Ectodermal cell (in vitro differentiated cells): ENCODE measurements around the gene MYL12A.

ENCODE experiments used
- H3K27ac ChIP-seq: 2 replicates; pipeline ENCODE4 v1.7.0; 2013; ENCODE audit warnings: mild to moderate bottlenecking, low read depth, low read length; ENCODE audit not compliant: insufficient read depth, poor library complexity, severe bottlenecking
- H3K27me3 ChIP-seq: 2 replicates; pipeline ENCODE4 v1.7.0; 2013; ENCODE audit warnings: mild to moderate bottlenecking, low read length; ENCODE audit not compliant: insufficient read depth, control insufficient read depth, poor library complexity, severe bottlenecking
- H3K36me3 ChIP-seq: one replicate; pipeline ENCODE4 v1.7.0; 2013; ENCODE audit warnings: low read length; ENCODE audit not compliant: control insufficient read depth, insufficient read depth
- H3K4me1 ChIP-seq: one replicate; pipeline ENCODE4 v1.7.0; 2013; ENCODE audit warnings: low read length; ENCODE audit not compliant: control insufficient read depth, insufficient read depth
- H3K4me3 ChIP-seq: 2 replicates; pipeline ENCODE4 v1.7.0; 2013; ENCODE audit warnings: low read depth, low read length, control low read depth; ENCODE audit not compliant: insufficient read depth
- H3K9me3 ChIP-seq: 2 replicates; pipeline ENCODE4 v1.7.0; 2013; ENCODE audit warnings: mild to moderate bottlenecking, low read length, moderate library complexity; ENCODE audit not compliant: control insufficient read depth
- WGBS, 2 experiments: methylation state at CpG; one replicate each; pipeline ENCODE4 v1.1.7; 2013; ENCODE audit warnings: missing lambda C conversion rate in 2 of 2; 5-methylcytosine and 5-hydroxymethylcytosine counted together

MYL12A gene

GRCh38 chr18:3283908-3284307 lies 36.3 kb downstream of the MYL12A start:
- Histone ChIP-seq H3K27me3 (no peaks in the 10 kb centered on the region), H3K36me3 (no peaks in the 10 kb centered on the region), H3K27ac (no peak overlapping the region), H3K9me3 (no peaks in the 10 kb centered on the region), H3K4me1 (peaks cover 10% of the 10 kb centered on the region), H3K4me3 (no peak overlapping the region)
- WGBS, 2 experiments, result 82 to 85% methylated on average over 7 of the region's 7 CpGs

GRCh38 chr18:3284501-3284900 lies 36.9 kb downstream of the MYL12A start:
- Histone ChIP-seq H3K4me1 (peaks cover 10% of the 10 kb centered on the region), H3K36me3 (no peaks in the 10 kb centered on the region), H3K27ac (no peak overlapping the region), H3K9me3 (peaks cover 3% of the 10 kb centered on the region), H3K4me3 (no peak overlapping the region), H3K27me3 (no peaks in the 10 kb centered on the region)
- 92 to 93% methylated on average over 9 of the region's 9 CpGs for WGBS, 2 experiments

- Histone ChIP-seq H3K27me3 (no peaks in the 10 kb centered on the region), H3K9me3 (peaks cover 3% of the 10 kb centered on the region), H3K27ac (no peak overlapping the region), H3K4me3 (no peak overlapping the region), H3K4me1 (peaks cover 10% of the 10 kb centered on the region), H3K36me3 (no peaks in the 10 kb centered on the region)
- WGBS, 2 experiments, result 83 to 85% methylated on average over 7 of the region's 7 CpGs
These were observed 38.6 kb downstream of the MYL12A start for GRCh38 chr18:3286159-3286558.

GRCh38 chr18:3293196-3293951 lies 45.8 kb downstream of the MYL12A start:
- H3K27me3 ChIP-seq, result no peaks in the 10 kb centered on the region
- H3K4me3 ChIP-seq, result no peak overlapping the region
- WGBS, 2 experiments, result 87 to 91% methylated on average over 2 of the region's 2 CpGs
- no peaks in the 10 kb centered on the region for H3K36me3 ChIP-seq
- H3K4me1 ChIP-seq, result no peaks in the 10 kb centered on the region
- no peak overlapping the region for H3K27ac ChIP-seq
- H3K9me3 ChIP-seq, result peaks cover 5% of the 10 kb centered on the region

GRCh38 chr18:3294435-3295080 lies 47.0 kb downstream of the MYL12A start:
- WGBS, 2 experiments, result 96 to 97% methylated on average over 3 of the region's 3 CpGs
- H3K36me3 ChIP-seq, result no peaks in the 10 kb centered on the region
- no peaks in the 10 kb centered on the region for H3K4me1 ChIP-seq
- H3K9me3 ChIP-seq, result peaks cover 2% of the 10 kb centered on the region
- no peak overlapping the region for H3K27ac ChIP-seq
- no peak overlapping the region for H3K4me3 ChIP-seq
- H3K27me3 ChIP-seq, result no peaks in the 10 kb centered on the region

GRCh38 chr18:3297025-3297984 lies 49.7 kb downstream of the MYL12A start:
- H3K27ac ChIP-seq, result peak overlapping the region; percentile 78
- peak overlapping the region; percentile 91 for H3K4me3 ChIP-seq
- WGBS, 2 experiments, result 4 to 7% methylated on average over 18 of the region's 18 CpGs

GRCh38 chr18:3304832-3305231 lies 57.2 kb downstream of the MYL12A start:
- Histone ChIP-seq H3K36me3 (no peaks in the 10 kb centered on the region), H3K4me1 (no peaks in the 10 kb centered on the region), H3K27ac (no peak overlapping the region), H3K9me3 (no peaks in the 10 kb centered on the region), H3K27me3 (no peaks in the 10 kb centered on the region), H3K4me3 (no peak overlapping the region)
- 83 to 90% methylated on average over 1 of the region's 1 CpG for WGBS, 2 experiments

More at GRCh38 chr18:3297025-3297984, 49.7 kb downstream of the MYL12A start:
- Histone ChIP-seq H3K36me3 (no peaks in the 10 kb centered on the region), H3K4me1 (no peaks in the 10 kb centered on the region), H3K27me3 (no peaks in the 10 kb centered on the region), H3K9me3 (no peaks in the 10 kb centered on the region)

GRCh38 chr18:3305354-3305762 lies 57.8 kb downstream of the MYL12A start:
- H3K27ac ChIP-seq, result no peak overlapping the region
- no peaks in the 10 kb centered on the region for H3K36me3 ChIP-seq
- H3K4me1 ChIP-seq, result no peaks in the 10 kb centered on the region
- H3K4me3 ChIP-seq, result no peak overlapping the region
- 94 to 96% methylated on average over 7 of the region's 7 CpGs for WGBS, 2 experiments
- no peaks in the 10 kb centered on the region for H3K9me3 ChIP-seq
- no peaks in the 10 kb centered on the region for H3K27me3 ChIP-seq
